DMS153 treated with DMSO at 0.1 percent for 48 hours (cell line): ENCODE measurements around the gene KCNK4.

Experiments
- DNase-seq: peaks from one replicate; lab custom pipeline; 2025; ENCODE audit not compliant: unreplicated experiment; lab: John Stamatoyannopoulos, UW

KCNK4 gene

GRCh38 chr11:64343767-64344559 is 52.9 kb downstream of the KCNK4 start:
- no peak for DNase-seq

GRCh38 chr11:64344787-64345186 is 53.7 kb downstream of the KCNK4 start:
- DNase-seq: no peak

GRCh38 chr11:64347193-64347867 is 56.2 kb downstream of the KCNK4 start:
- DNase-seq: no peak

GRCh38 chr11:64348383-64349024 is 57.4 kb downstream of the KCNK4 start:
- DNase-seq: no peak

GRCh38 chr11:64349025-64349387 is 57.9 kb downstream of the KCNK4 start:
- DNase-seq: no peak

GRCh38 chr11:64349404-64349803 is 58.3 kb downstream of the KCNK4 start:
- DNase-seq: no peak
